Measurements from ENCODE around the gene ATP5F1E.

- TF ChIP-seq POLR2AphosphoS5 (IDR thresholded peaks at IDR 0.05) (no peak), CTCF (IDR thresholded peaks at IDR 0.05) (no peak), POLR2A (IDR thresholded peaks at IDR 0.05) (no peak)
Measured at GRCh38 chr20:58992911-58993310, 39.2 kb downstream of the ATP5F1E start.

Measured in transverse colon (tissue), 4 donors.